ENCODE results near the gene CCR4. TPM values are rescaled to one million over a fixed set of nuclear protein-coding genes. Genes with fewer than 3 reads are reported as not detected.

CCR4 gene
- total RNA-seq, 1 experiment from 2014 or later = not detected

GRCh38 chr3:32950516-32950915 is 928 bp upstream of the CCR4 start:
- intact Hi-C loops (cut with micrococcal nuclease) = no loop called here
- no peak for DNase-seq (ENCODE audit: low read depth, low spot score)
- CTCF ChIA-PET = interaction anchor here (0.8 to 4.1 kb wide), 3 partner anchors 124 to 837 kb away, joined by 3 to 26 read pairs (median 3); no protein-coding TSS in a partner anchor

GRCh38 chr3:32952369-32953077 is 1.1 kb downstream of the CCR4 start:
- RAD21 ChIA-PET (ENCODE audit: low non-redundant PET in 1 of 2, low total read pairs in 2 of 2, uncharacterized antibody in 2 of 2, unreplicated experiment in 2 of 2) = no interaction called here

More at GRCh38 chr3:32950516-32950915, 928 bp upstream of the CCR4 start:
- BruUV-seq (replicated peaks) = no TSS peak
- no peak overlapping the region for H3K4me2 ChIP-seq (ENCODE audit: low read length)
- TF ChIP-seq SRF (IDR thresholded peaks at IDR 0.05; ENCODE audit: low read depth) = no peak
- TF ChIP-seq ZNF274 (IDR thresholded peaks at IDR 0.05; ENCODE audit: low read depth, low read length) = no peak
- no peak for TF ChIP-seq SIN3A (IDR thresholded peaks at IDR 0.05; ENCODE audit: low read depth)
- POLR2A ChIA-PET = no interaction called here
- no peaks in the 10 kb centered on the region for H3K9me3 ChIP-seq (ENCODE audit: control insufficient read depth in 1 of 2, insufficient read depth in 1 of 2, low read depth in 1 of 2, low read length in 2 of 2)
- H3K27me3 ChIP-seq (ENCODE audit: insufficient read depth, low read length) = no peaks in the 10 kb centered on the region
- no peak overlapping the region for H3K9ac ChIP-seq (ENCODE audit: low read length)
- no peaks in the 10 kb centered on the region for H3K9me2 ChIP-seq (ENCODE audit: insufficient read depth)
- RAD21 ChIA-PET (ENCODE audit: low non-redundant PET in 1 of 2, low total read pairs in 2 of 2, uncharacterized antibody in 2 of 2, unreplicated experiment in 2 of 2) = no interaction called here
- H4K20me1 ChIP-seq (ENCODE audit: insufficient read depth) = no peaks in the 10 kb centered on the region
- peaks cover 0 to 8% of the 10 kb centered on the region in 2 experiments; a peak in 2 of 4 replicates for H3K4me1 ChIP-seq (ENCODE audit: control insufficient read depth in 1 of 2, insufficient read depth in 2 of 2, low read length in 2 of 2)
- H3K4me3 ChIP-seq (replicated peaks in 1 of 2; ENCODE audit: low read depth in 1 of 2, low read length in 2 of 2) = no peak overlapping the region
- no peak overlapping the region for H2AFZ ChIP-seq (ENCODE audit: low read depth, low read length, poor library complexity, severe bottlenecking)
- no peaks in the 10 kb centered on the region for H3K79me2 ChIP-seq (ENCODE audit: insufficient read depth, low read length)
- no peaks in the 10 kb centered on the region for H3K36me3 ChIP-seq (ENCODE audit: control insufficient read depth in 1 of 2, insufficient read depth in 2 of 2, low read length in 2 of 2)
- H3K27ac ChIP-seq (ENCODE audit: low read depth, low read length) = no peak overlapping the region
- no peak for ATAC-seq

More at GRCh38 chr3:32952369-32953077, 1.1 kb downstream of the CCR4 start:
- DNase-seq (ENCODE audit: low read depth, low spot score) = no peak
- H3K9me2 ChIP-seq (ENCODE audit: insufficient read depth) = no peaks in the 10 kb centered on the region
- TF ChIP-seq ELF1 (IDR thresholded peaks at IDR 0.05; ENCODE audit: borderline replicate concordance, low read depth) (no peak), SRF (IDR thresholded peaks at IDR 0.05; ENCODE audit: low read depth) (no peak), ZNF274 (IDR thresholded peaks at IDR 0.05; ENCODE audit: low read depth, low read length) (no peak), MAX (IDR thresholded peaks at IDR 0.05) (no peak), EGR1 (IDR thresholded peaks at IDR 0.05; ENCODE audit: low read depth) (no peak), ZBTB33 (IDR thresholded peaks at IDR 0.05; ENCODE audit: extremely low read depth, insufficient replicate concordance, low read length) (no peak), RAD21 (IDR thresholded peaks at IDR 0.05; ENCODE audit: low read depth) (no peak), TCF7L2 (IDR thresholded peaks at IDR 0.05; ENCODE audit: borderline replicate concordance, extremely low read depth, insufficient read depth, insufficient read length) (no peak)
- intact Hi-C loops (cut with micrococcal nuclease) = no loop called here
- H4K20me1 ChIP-seq (ENCODE audit: insufficient read depth) = no peaks in the 10 kb centered on the region
- ATAC-seq = no peak
- H3K27ac ChIP-seq (ENCODE audit: low read depth, low read length) = no peak overlapping the region
- no peaks in the 10 kb centered on the region for H3K9me3 ChIP-seq (ENCODE audit: control insufficient read depth in 1 of 2, insufficient read depth in 1 of 2, low read depth in 1 of 2, low read length in 2 of 2)
- H3K36me3 ChIP-seq (ENCODE audit: control insufficient read depth in 1 of 2, insufficient read depth in 2 of 2, low read length in 2 of 2) = no peaks in the 10 kb centered on the region
- no peak overlapping the region for H3K4me3 ChIP-seq (replicated peaks in 1 of 2; ENCODE audit: low read depth in 1 of 2, low read length in 2 of 2)
- ChIA-PET POLR2A (no interaction called here), CTCF (interaction anchor here (1.7 kb wide), 1 partner anchor 16 kb away, joined by 3 read pairs; no protein-coding TSS in a partner anchor)
- H3K79me2 ChIP-seq (ENCODE audit: insufficient read depth, low read length) = no peaks in the 10 kb centered on the region
- H2AFZ ChIP-seq (ENCODE audit: low read depth, low read length, poor library complexity, severe bottlenecking) = no peak overlapping the region
- H3K4me2 ChIP-seq (ENCODE audit: low read length) = no peak overlapping the region
- H3K4me1 ChIP-seq (ENCODE audit: control insufficient read depth in 1 of 2, insufficient read depth in 2 of 2, low read length in 2 of 2) = peaks cover 0 to 4% of the 10 kb centered on the region in 2 experiments; a peak in 2 of 4 replicates
- no peaks in the 10 kb centered on the region for H3K27me3 ChIP-seq (ENCODE audit: insufficient read depth, low read length)
- no peak overlapping the region for H3K9ac ChIP-seq (ENCODE audit: low read length)
- BruUV-seq (replicated peaks) = no TSS peak

All from HCT116 (cell line).